Measurements from ENCODE around the gene CUL9.
A peak's percentile ranks its signal among the peaks of the same experiment; 100 is the strongest.

The CUL9 gene

GRCh38 chr6:43240950-43241349 is 59.0 kb downstream of the CUL9 start:
- DNase-seq: no peak
- no peak for TF ChIP-seq POLR2A (IDR thresholded peaks at IDR 0.05; ENCODE audit: low read length)
- no peak for TF ChIP-seq GATA1 (IDR thresholded peaks at IDR 0.05; ENCODE audit: low read depth, low read length)

GRCh38 chr6:43241446-43241845 is 59.5 kb downstream of the CUL9 start:
- peak; percentile 22 for TF ChIP-seq GATA1 (IDR thresholded peaks at IDR 0.05; ENCODE audit: low read depth, low read length)
- TF ChIP-seq POLR2A (IDR thresholded peaks at IDR 0.05; ENCODE audit: low read length): no peak
- peak; percentile 53 to 85 for DNase-seq

GRCh38 chr6:43242908-43243663 is 61.1 kb downstream of the CUL9 start, which contains the start of gene TTBK1:
Gene TTBK1 (plus strand): TSS chr6:43243481. CDS start chr6:43246661, 3,180 bp downstream.
- TF ChIP-seq POLR2A (IDR thresholded peaks at IDR 0.05; ENCODE audit: low read length): no peak
- DNase-seq: peak; percentile 20 to 33

- no peak for DNase-seq
- TF ChIP-seq POLR2A (IDR thresholded peaks at IDR 0.05; ENCODE audit: low read length) (no peak), GATA1 (IDR thresholded peaks at IDR 0.05; ENCODE audit: low read depth, low read length) (no peak)
These were observed 61.8 kb downstream of the CUL9 start for GRCh38 chr6:43243664-43244321.

- TF ChIP-seq POLR2A (IDR thresholded peaks at IDR 0.05; ENCODE audit: low read length) (no peak), GATA1 (IDR thresholded peaks at IDR 0.05; ENCODE audit: low read depth, low read length) (no peak)
- DNase-seq: peak in 1 of 2 experiments; percentile 50
These were observed 64.5 kb downstream of the CUL9 start for GRCh38 chr6:43246301-43247113.

- TF ChIP-seq POLR2A (IDR thresholded peaks at IDR 0.05; ENCODE audit: low read length): no peak
- TF ChIP-seq GATA1 (IDR thresholded peaks at IDR 0.05; ENCODE audit: low read depth, low read length): no peak
- DNase-seq: peak; percentile 67 to 73
These were observed 65.4 kb downstream of the CUL9 start for GRCh38 chr6:43247114-43247999.

GRCh38 chr6:43248101-43248500 is 66.1 kb downstream of the CUL9 start:
- no peak for DNase-seq
- TF ChIP-seq GATA1 (IDR thresholded peaks at IDR 0.05; ENCODE audit: low read depth, low read length) (no peak), POLR2A (IDR thresholded peaks at IDR 0.05; ENCODE audit: low read length) (no peak)

- no peak for TF ChIP-seq POLR2A (IDR thresholded peaks at IDR 0.05; ENCODE audit: low read length)
- TF ChIP-seq GATA1 (IDR thresholded peaks at IDR 0.05; ENCODE audit: low read depth, low read length): no peak
These were observed 66.8 kb downstream of the CUL9 start for GRCh38 chr6:43248791-43249190.

GRCh38 chr6:43250992-43251373 is 69.0 kb downstream of the CUL9 start:
- DNase-seq: no peak
- TF ChIP-seq GATA1 (IDR thresholded peaks at IDR 0.05; ENCODE audit: low read depth, low read length) (no peak), POLR2A (IDR thresholded peaks at IDR 0.05; ENCODE audit: low read length) (no peak)

More at GRCh38 chr6:43248791-43249190, 66.8 kb downstream of the CUL9 start:
- DNase-seq: no peak

GRCh38 chr6:43253401-43253800 is 71.4 kb downstream of the CUL9 start:
- DNase-seq: no peak
- no peak for TF ChIP-seq GATA1 (IDR thresholded peaks at IDR 0.05; ENCODE audit: low read depth, low read length)
- TF ChIP-seq POLR2A (IDR thresholded peaks at IDR 0.05; ENCODE audit: low read length): no peak

GRCh38 chr6:43254138-43254817 is 72.3 kb downstream of the CUL9 start:
- TF ChIP-seq GATA1 (IDR thresholded peaks at IDR 0.05; ENCODE audit: low read depth, low read length) (no peak), POLR2A (IDR thresholded peaks at IDR 0.05; ENCODE audit: low read length) (no peak)
- no peak for DNase-seq

- TF ChIP-seq POLR2A (IDR thresholded peaks at IDR 0.05; ENCODE audit: low read length) (no peak), GATA1 (IDR thresholded peaks at IDR 0.05; ENCODE audit: low read depth, low read length) (no peak)
- DNase-seq: no peak
These were observed 72.8 kb downstream of the CUL9 start for GRCh38 chr6:43254846-43255245.

All from erythroblast (primary cell).